Trophoblast cell (in vitro differentiated cells and primary cell): ENCODE data around the gene DGCR2.

Source experiments
- DNase-seq, 2 donors: peaks; one replicate each; pipeline ENCODE4 v3.0.0-alpha.2; 2016
- H2AFZ ChIP-seq: 2 replicates; pipeline ENCODE4 v1.6.1; 2013; ENCODE audit warnings: low read length, moderate library complexity, mild to moderate bottlenecking; ENCODE audit not compliant: insufficient read depth, poor library complexity
- H2AK5ac ChIP-seq: 2 replicates; pipeline ENCODE4 v1.6.1; 2013; ENCODE audit warnings: mild to moderate bottlenecking, low read length
- H2BK120ac ChIP-seq: 2 replicates; pipeline ENCODE4 v1.6.1; 2013; ENCODE audit warnings: low read length, mild to moderate bottlenecking, moderate library complexity; ENCODE audit not compliant: insufficient read depth, poor library complexity
- H2BK12ac ChIP-seq: 2 replicates; pipeline ENCODE4 v1.6.1; 2013; ENCODE audit warnings: mild to moderate bottlenecking, low read length, moderate library complexity
- H2BK5ac ChIP-seq: 2 replicates; pipeline ENCODE4 v1.6.1; 2013; ENCODE audit warnings: low read length, low read depth, moderate library complexity, mild to moderate bottlenecking; ENCODE audit not compliant: poor library complexity
- H3K14ac ChIP-seq: 2 replicates; pipeline ENCODE4 v1.6.1; 2013; ENCODE audit warnings: mild to moderate bottlenecking, low read length
- H3K18ac ChIP-seq: 2 replicates; pipeline ENCODE4 v1.6.1; 2013; ENCODE audit warnings: mild to moderate bottlenecking, low read length
- H3K23ac ChIP-seq: 2 replicates; pipeline ENCODE4 v1.6.1; 2013; ENCODE audit warnings: low read length
- H3K27ac ChIP-seq: 2 replicates; pipeline ENCODE4 v1.5.1; 2013; ENCODE audit warnings: low read depth, mild to moderate bottlenecking, inconsistent platforms, low read length, moderate library complexity
- H3K27me3 ChIP-seq: 2 replicates; pipeline ENCODE4 v1.6.1; 2013; ENCODE audit warnings: inconsistent platforms, mild to moderate bottlenecking, low read length, moderate library complexity; ENCODE audit not compliant: insufficient read depth
- H3K36me3 ChIP-seq, 2 experiments: 1 replicate in 1 of 2; 2 replicates in 1 of 2; pipeline ENCODE4 v1.6.1; 2013; ENCODE audit warnings: low read length in 2 of 2, mild to moderate bottlenecking in 2 of 2, moderate library complexity in 1 of 2; ENCODE audit not compliant: insufficient read depth in 2 of 2, control insufficient read depth in 1 of 2
- H3K4ac ChIP-seq: 2 replicates; pipeline ENCODE4 v1.6.1; 2013; ENCODE audit warnings: low read depth, mild to moderate bottlenecking, low read length, moderate library complexity
- H3K4me1 ChIP-seq, 2 experiments: 1 replicate in 1 of 2; 2 replicates in 1 of 2; pipeline ENCODE4 v1.6.1; 2013; ENCODE audit warnings: low read length in 2 of 2, mild to moderate bottlenecking in 2 of 2, moderate library complexity in 1 of 2; ENCODE audit not compliant: insufficient read depth in 2 of 2, control insufficient read depth in 1 of 2
- H3K4me2 ChIP-seq: 2 replicates; pipeline ENCODE4 v1.6.1; 2013; ENCODE audit warnings: inconsistent platforms, mild to moderate bottlenecking, low read length, moderate library complexity
- H3K4me3 ChIP-seq: 2 replicates; pipeline ENCODE4 v1.5.1; 2013; ENCODE audit warnings: mild to moderate bottlenecking, low read depth, low read length, inconsistent platforms
- H3K79me1 ChIP-seq: one replicate; pipeline ENCODE4 v1.6.1; 2013; ENCODE audit warnings: low read length
- H3K79me2 ChIP-seq: 2 replicates; pipeline ENCODE4 v1.6.1; 2013; ENCODE audit warnings: low read length, mild to moderate bottlenecking; ENCODE audit not compliant: control insufficient read depth, insufficient read depth, poor library complexity
- H3K9ac ChIP-seq: 2 replicates; pipeline ENCODE4 v1.6.1; 2013; ENCODE audit warnings: mild to moderate bottlenecking, low read length
- H3K9me3 ChIP-seq: 2 replicates; pipeline ENCODE4 v1.6.1; 2013; ENCODE audit warnings: low read depth, mild to moderate bottlenecking, control low read depth, inconsistent platforms, low read length; ENCODE audit not compliant: insufficient read depth
- H4K12ac ChIP-seq: 2 replicates; pipeline ENCODE4 v1.6.1; 2013; ENCODE audit warnings: low read depth, mild to moderate bottlenecking, low read length, moderate library complexity
- H4K8ac ChIP-seq: 2 replicates; pipeline ENCODE4 v1.6.1; 2013; ENCODE audit warnings: low read depth, mild to moderate bottlenecking, low read length, moderate library complexity
- H4K91ac ChIP-seq: one replicate; pipeline ENCODE4 v1.6.1; 2013; ENCODE audit warnings: low read depth, mild to moderate bottlenecking, low read length, moderate library complexity
- WGBS: extraction: QIAGEN DNeasy Blood & Tissue Kit; methylation state at CpG from one replicate; pipeline ENCODE4 v1.1.7; 2013; ENCODE audit warnings: missing lambda C conversion rate; ENCODE audit not compliant: insufficient read length, insufficient coverage; ENCODE audit errors: extremely low coverage; 5-methylcytosine and 5-hydroxymethylcytosine counted together

DGCR2 gene

GRCh38 chr22:19168088-19168890, 46.1 kb upstream of the DGCR2 start:
- Histone ChIP-seq H2AK5ac (no peak overlapping the region), H3K27ac (no peak overlapping the region), H3K14ac (no peak overlapping the region), H3K4me2 (no peak overlapping the region), H3K9me3 (no peaks in the 10 kb centered on the region), H4K8ac (no peak overlapping the region), H3K4ac (no peak overlapping the region), H3K9ac (no peak overlapping the region), H2BK120ac (no peak overlapping the region), H3K79me2 (peaks cover 11% of the 10 kb centered on the region), H3K4me1 (peaks cover 17 to 18% of the 10 kb centered on the region in 2 experiments), H3K4me3 (no peak overlapping the region), H3K23ac (no peak overlapping the region), H3K79me1 (peaks cover 10% of the 10 kb centered on the region), H2BK12ac (no peak overlapping the region), H2BK5ac (no peak overlapping the region), H3K18ac (no peak overlapping the region), H3K36me3 (peaks cover 0 to 4% of the 10 kb centered on the region in 2 experiments), H2AFZ (no peak overlapping the region), H3K27me3 (peaks cover 25% of the 10 kb centered on the region), H4K91ac (no peak overlapping the region), H4K12ac (no peak overlapping the region)
- no CpG with 5 or more reads among the region's 17 CpGs for WGBS
- no peak for DNase-seq

- no peak overlapping the region for H3K18ac ChIP-seq
- H4K8ac ChIP-seq: no peak overlapping the region
- H3K36me3 ChIP-seq: no peaks in the 10 kb centered on the region
- H3K4me2 ChIP-seq: no peak overlapping the region
- H3K27ac ChIP-seq: no peak overlapping the region
- no peak overlapping the region for H3K4me3 ChIP-seq
- no peak overlapping the region for H2BK12ac ChIP-seq
- H4K91ac ChIP-seq: no peak overlapping the region
- H2AFZ ChIP-seq: no peak overlapping the region
- no peak for DNase-seq
- H3K27me3 ChIP-seq: peaks cover 25% of the 10 kb centered on the region
- no peak overlapping the region for H3K9ac ChIP-seq
- H3K79me2 ChIP-seq: peaks cover 9% of the 10 kb centered on the region
- H2BK120ac ChIP-seq: no peak overlapping the region
- H3K79me1 ChIP-seq: peaks cover 10% of the 10 kb centered on the region
- H3K14ac ChIP-seq: no peak overlapping the region
- H3K4me1 ChIP-seq: peaks cover 7 to 9% of the 10 kb centered on the region in 2 experiments
- H2BK5ac ChIP-seq: no peak overlapping the region
- WGBS: no CpG with 5 or more reads among the region's 13 CpGs
- H3K9me3 ChIP-seq: no peaks in the 10 kb centered on the region
- no peak overlapping the region for H2AK5ac ChIP-seq
- no peak overlapping the region for H4K12ac ChIP-seq
- no peak overlapping the region for H3K4ac ChIP-seq
- H3K23ac ChIP-seq: no peak overlapping the region
These were observed 45.1 kb upstream of the DGCR2 start for GRCh38 chr22:19167106-19167869.

- WGBS: no CpG with 5 or more reads among the region's 8 CpGs
- H3K9ac ChIP-seq: no peak overlapping the region
- no peak overlapping the region for H4K8ac ChIP-seq
- H2AK5ac ChIP-seq: no peak overlapping the region
- no peak overlapping the region for H3K14ac ChIP-seq
- H2BK12ac ChIP-seq: no peak overlapping the region
- no peak for DNase-seq
- H2BK120ac ChIP-seq: no peak overlapping the region
- H2AFZ ChIP-seq: no peak overlapping the region
- H3K4me3 ChIP-seq: no peak overlapping the region
- no peak overlapping the region for H3K27ac ChIP-seq
- H4K91ac ChIP-seq: no peak overlapping the region
- no peaks in the 10 kb centered on the region for H3K9me3 ChIP-seq
- peaks cover 25% of the 10 kb centered on the region for H3K27me3 ChIP-seq
- no peak overlapping the region for H3K18ac ChIP-seq
- H3K79me1 ChIP-seq: peaks cover 6% of the 10 kb centered on the region
- H3K4me1 ChIP-seq: peaks cover 6 to 7% of the 10 kb centered on the region in 2 experiments
- no peak overlapping the region for H3K4me2 ChIP-seq
- H3K4ac ChIP-seq: no peak overlapping the region
- no peaks in the 10 kb centered on the region for H3K36me3 ChIP-seq
- H4K12ac ChIP-seq: no peak overlapping the region
- peaks cover 2% of the 10 kb centered on the region for H3K79me2 ChIP-seq
- no peak overlapping the region for H3K23ac ChIP-seq
- no peak overlapping the region for H2BK5ac ChIP-seq
These were observed 44.2 kb upstream of the DGCR2 start for GRCh38 chr22:19166421-19166820.

GRCh38 chr22:19164425-19164824, 42.2 kb upstream of the DGCR2 start:
- no peak overlapping the region for H3K18ac ChIP-seq
- H2BK120ac ChIP-seq: no peak overlapping the region
- H2AFZ ChIP-seq: no peak overlapping the region
- H2BK12ac ChIP-seq: no peak overlapping the region
- H3K9me3 ChIP-seq: no peaks in the 10 kb centered on the region
- no peak overlapping the region for H3K4me2 ChIP-seq
- no peak overlapping the region for H2BK5ac ChIP-seq
- H2AK5ac ChIP-seq: no peak overlapping the region
- H3K79me2 ChIP-seq: no peaks in the 10 kb centered on the region
- no peak overlapping the region for H4K91ac ChIP-seq
- H3K4me3 ChIP-seq: no peak overlapping the region
- WGBS: no CpG with 5 or more reads among the region's 6 CpGs
- peaks cover 15% of the 10 kb centered on the region for H3K27me3 ChIP-seq
- DNase-seq: no peak
- H4K8ac ChIP-seq: no peak overlapping the region
- H3K9ac ChIP-seq: no peak overlapping the region
- no peaks in the 10 kb centered on the region for H3K4me1 ChIP-seq
- no peak overlapping the region for H4K12ac ChIP-seq
- no peak overlapping the region for H3K27ac ChIP-seq
- no peak overlapping the region for H3K23ac ChIP-seq
- H3K14ac ChIP-seq: no peak overlapping the region
- H3K79me1 ChIP-seq: no peaks in the 10 kb centered on the region
- H3K4ac ChIP-seq: no peak overlapping the region
- no peaks in the 10 kb centered on the region for H3K36me3 ChIP-seq
